GM18867 (cell line): Measurements from ENCODE around the gene WNT11.

ENCODE experiments used
- ATAC-seq: cut with Tn5 transposase; IDR thresholded peaks from one replicate; pipeline ENCODE4 v1.9.1; 2021; ENCODE audit warnings: mild to moderate bottlenecking, moderate library complexity; ENCODE audit not compliant: unreplicated experiment

The WNT11 gene

DNA sequence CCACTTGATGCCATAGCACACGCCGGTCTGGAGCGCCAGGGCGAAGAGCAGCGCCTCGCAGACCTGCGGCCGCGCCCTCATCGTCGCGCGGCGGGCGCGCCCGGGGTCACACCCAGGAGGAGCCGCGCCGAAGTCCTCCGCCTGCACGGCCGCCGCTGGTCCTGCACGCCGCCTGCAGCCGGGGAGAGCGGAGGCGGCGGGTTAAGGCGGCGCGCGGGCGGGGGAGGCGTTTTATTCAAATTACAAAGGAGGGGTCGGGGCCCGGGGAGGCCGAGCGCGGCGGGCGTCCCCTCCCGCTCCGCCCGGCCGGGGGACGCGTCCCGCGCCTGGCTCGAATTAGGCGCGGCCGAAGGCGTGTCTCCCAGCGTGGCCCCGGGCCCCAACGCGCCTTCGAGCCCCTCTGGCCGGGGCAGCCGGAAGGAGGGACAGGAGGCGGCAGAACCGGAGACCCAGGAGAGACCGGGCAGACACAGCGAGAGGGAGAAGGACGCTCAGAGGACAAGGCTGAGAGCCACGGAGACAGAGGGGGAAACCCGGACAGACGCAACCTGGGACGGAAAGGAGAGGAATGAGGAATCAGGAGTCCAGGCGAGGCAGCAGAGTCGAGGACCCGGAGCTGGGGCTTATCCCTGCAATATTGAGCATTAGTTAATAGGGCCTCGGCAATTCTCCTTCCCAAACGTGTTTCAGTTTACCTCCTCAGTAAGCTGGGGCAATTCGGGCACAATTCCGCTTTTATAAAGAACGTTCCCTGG is at the start of gene WNT11:
Gene WNT11 (minus strand): TSS at position 176 of the 755 bp plus-strand sequence. CDS start 95 bp downstream, at position 81.
- ATAC-seq = no peak

DNA sequence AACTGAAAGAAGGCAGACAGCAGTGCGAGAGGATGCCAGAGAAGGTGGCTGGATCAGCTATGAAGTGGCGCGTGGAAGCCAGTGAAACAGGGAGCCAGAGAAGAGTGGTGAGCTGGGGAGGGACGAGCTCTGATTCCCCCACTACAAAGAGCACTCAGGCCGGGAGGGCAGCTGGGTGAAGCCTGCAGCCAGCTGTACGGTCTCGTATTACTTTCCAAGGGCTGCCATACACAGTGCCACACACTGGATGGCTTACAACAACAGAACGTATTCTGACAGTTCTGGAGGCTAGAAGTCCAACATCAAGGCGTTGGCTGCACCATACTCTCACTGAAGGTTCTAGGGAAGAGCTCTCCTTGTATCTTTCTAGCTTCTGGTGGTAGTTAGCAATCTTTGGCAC is 47.1 kb upstream of the WNT11 start:
- no peak for ATAC-seq

DNA sequence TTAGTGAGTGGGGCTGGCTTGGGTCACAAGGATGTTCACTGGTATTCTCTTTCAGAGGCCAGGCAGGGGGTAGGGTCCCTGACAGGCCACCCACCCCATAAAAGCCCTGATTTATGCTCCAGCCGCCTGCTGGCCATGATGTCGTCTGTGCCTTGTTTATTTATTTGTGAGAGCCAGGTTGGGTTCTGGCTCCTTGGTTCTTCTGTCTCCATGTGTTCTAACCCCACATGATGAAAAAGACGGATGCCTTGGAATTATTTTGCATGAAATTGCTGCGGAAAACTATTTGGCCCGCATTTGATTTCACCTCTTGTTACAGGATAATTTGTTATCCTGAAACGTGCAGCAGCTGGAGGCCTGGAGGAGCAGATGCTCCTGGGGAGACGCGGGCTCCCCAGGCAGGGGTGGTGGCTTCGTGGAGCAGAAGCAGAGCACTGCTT is 46.3 kb upstream of the WNT11 start:
- ATAC-seq = no peak

DNA sequence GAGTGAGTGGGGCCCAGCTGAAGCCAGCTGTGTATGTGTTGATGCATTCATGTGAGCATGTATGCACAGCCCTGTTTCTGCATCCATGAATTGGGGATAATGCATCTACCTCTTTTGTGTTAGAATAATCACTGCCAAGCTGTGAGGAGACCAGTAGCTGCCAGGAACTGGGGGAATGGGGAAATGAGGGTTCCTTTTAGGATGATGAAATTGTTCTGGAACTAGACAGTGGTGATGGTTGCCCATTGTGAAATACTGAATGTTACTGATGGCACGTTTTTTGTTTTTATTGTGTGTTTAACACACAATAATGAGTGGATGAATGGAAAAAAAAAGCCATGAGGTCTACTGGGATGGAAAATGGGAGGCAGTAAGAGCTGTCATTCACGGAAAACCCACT is 45.3 kb upstream of the WNT11 start:
- no peak for ATAC-seq

DNA sequence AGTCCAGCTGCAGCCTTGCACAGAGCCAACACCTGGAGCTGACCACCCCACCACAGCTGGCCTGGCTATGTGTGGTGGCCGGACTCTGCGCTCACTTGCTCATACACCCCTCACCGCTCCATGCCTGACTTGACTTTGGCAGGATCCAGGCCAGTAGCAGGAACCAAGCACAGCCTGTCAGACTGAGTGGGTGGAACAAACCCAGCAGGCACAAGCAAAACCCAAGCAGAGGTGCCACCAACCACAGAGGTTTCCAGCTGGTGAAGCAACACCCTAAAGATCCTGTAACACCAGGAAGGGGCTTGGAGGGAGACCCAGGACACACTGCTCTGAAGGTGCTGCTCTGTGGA is 44.9 kb upstream of the WNT11 start:
- no peak for ATAC-seq

DNA sequence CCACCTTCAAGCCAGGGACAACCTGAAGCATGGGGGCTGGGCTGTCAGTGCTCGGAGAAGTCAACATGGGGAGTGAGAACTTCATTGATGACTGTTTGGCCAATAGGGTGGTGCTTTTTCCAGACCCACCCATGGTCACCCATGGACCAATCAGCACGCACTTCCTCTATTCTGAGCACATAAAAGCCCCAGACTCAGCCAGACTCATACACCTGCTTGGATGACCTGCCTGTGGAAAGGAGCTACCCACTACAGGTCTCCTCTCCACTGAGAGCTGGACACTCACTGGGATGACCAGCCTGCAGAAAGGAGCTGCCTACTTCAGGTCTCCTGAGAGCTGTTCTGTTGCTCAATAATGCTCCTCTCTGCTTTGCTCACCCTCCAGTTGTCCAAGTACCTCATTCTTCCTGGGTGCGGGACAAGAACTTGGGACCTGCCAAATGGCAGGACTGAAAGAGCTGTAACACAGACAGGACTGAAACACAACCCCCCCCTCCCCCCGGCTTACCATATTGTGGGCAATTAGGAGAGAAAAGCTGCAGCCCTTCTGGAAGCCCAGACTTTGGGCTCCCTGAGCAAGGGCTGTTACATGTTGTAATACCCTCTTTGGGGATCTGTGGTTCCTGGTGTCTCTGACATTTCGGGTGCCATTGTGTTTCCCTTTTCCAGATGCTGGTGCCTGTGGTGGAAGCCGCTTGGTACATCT is 44.4 kb upstream of the WNT11 start:
- ATAC-seq = no peak

DNA sequence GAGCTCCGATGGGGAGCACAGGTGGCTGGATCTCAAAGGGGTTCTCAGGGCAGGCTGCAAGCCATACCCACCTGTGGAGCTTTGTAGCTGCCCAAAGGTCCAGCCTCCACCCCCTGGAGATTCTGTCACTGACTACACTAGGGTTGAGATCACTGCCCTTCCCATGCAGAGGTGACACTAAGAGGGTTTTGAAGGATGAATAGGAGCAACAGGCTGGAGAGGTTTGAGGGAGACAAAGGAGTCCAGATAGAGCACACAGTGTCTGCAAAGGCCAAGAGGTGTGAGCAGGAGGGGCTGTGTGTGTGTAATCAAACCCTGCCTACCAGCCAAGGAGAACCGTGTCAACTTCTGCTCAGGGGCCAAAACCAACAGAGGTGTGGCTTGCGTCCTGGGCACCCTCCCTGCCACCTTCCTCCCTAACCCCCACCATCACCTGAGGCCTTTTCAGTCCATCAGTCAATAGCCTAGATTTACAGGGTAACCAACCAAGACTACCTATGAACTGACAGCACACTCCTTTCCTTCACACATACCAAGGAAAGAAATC is 43.0 kb upstream of the WNT11 start:
- no peak for ATAC-seq

DNA sequence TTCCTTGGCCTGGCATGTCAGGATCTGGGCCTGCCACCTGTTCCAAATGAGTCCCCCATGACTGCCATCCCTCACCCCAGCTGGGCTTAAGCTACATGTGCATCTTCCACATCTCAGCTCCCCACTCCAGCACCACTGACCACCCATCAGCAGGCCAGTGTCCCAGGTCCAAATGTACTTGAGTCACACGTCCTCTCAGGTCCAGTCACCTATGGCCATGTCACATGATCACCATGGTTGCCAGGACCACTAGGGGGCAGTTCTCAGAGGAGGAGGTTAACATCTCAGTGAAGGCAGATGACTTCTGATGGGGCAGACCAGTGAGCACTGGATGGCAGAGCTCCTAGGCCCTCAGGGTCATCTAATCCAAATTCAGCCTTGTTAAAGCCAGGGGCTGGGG is 41.9 kb upstream of the WNT11 start:
- no peak for ATAC-seq

DNA sequence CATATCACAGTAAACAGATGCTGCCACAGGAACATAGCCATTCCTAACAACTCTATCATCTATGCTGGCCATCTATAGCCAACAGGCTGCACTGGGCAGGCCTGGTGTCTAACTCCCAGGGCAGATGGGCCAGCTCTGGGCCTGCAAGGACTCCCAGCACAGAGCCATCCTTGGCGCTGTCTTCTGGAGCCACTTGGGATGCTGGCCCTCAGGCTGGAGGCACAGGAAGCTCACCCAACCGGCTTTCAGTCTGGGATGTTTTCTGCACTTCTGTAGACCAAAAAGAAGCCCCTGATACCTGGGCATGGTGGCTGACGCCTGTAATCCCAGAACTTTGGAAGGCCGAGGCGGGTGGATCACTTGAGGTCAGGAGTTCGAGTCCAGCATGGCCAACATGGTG is 40.8 kb upstream of the WNT11 start:
- ATAC-seq = no peak

DNA sequence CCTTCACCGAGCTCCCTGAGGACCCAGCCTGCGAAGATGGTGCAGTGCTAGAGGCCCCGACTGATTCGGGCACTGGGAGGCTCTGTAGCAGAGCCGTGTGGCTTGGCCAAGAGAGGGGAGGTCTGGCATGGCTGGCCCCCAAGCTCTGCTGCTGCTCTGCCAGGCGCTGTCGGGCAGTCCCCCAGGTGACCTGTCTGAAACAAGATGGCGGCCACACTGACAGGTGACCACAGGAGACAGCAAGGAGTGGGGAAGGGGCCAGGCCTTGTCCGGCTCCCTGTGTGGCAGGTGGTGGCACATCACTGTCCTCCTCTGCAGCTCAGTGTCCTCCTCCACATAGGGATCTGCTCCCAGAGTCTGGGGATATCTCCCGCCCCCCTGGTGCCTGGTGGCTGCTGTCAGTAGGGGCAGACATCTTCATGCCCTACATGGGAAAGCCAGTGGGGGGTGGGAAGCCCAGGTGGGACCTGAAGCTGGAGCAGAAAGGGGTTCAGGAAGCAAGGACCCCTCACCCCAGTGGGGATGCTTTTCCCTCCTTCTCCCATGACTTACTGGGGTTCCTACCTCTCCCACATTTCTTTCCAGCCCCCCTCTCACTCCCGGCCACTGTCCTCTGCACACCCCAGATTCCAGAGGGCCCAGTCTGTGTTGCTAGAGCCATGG is 40.1 kb upstream of the WNT11 start:
- no peak for ATAC-seq

DNA sequence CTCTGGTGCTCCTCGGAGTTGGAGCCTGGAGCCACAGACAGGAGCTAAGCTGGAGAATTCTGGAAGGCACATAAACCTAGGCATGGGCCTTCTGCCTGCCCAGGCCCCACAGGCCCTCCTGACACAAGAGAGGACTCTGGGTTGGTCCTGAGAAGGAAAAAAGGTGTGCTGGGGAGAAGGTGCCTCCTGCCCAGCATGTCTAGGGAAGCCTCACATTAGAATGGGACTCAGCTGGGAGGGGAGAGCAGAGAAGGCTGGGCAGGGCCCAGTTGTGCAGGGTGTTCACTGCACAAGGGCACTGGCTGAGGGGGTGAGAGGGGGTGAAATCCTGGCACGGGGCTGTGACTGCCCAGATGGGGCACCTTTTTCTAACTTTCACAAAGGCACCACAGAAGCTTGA is 39.4 kb upstream of the WNT11 start:
- ATAC-seq = no peak

DNA sequence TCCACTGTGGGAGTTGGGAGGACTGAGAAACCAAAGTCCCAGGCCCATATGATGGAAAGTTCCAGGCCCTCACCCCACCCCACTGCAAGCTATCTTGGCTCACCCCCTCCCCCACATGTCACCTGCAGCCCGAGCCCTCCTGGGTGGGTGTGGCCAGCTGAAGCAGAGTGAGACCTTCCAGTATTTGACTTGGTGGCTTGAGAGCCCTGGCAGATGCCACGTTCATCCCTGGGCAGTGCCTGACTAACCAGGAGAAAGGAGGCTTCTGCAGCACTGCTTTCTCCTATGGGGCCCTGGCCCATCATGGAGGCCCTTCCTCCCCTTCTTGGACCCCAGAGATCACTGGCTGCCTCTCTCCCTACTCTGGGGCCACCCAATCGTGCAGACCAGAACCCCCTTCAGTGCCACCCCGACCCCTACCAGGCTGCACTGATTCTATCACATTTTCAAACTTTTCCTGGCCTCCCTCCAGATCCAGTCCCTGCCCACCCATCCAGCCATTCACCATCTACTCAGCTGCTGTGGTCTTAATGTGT is 38.1 kb upstream of the WNT11 start:
- ATAC-seq = no peak

DNA sequence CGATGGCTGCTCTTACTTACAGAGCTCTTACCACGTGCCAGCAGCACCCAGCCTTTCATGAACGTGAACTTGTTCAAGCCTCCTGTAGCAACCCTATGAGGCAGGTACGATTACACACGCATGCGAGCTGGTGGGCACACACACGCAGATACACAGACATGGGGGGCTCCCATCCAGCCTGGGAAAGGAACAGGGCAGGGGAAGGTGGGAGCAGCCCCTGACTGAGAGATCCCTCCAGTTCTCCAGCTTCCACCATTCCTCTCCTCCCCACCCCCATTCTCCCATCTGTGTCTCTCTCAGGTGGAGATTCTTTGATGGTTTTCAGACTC is 37.6 kb upstream of the WNT11 start:
- ATAC-seq = no peak

DNA sequence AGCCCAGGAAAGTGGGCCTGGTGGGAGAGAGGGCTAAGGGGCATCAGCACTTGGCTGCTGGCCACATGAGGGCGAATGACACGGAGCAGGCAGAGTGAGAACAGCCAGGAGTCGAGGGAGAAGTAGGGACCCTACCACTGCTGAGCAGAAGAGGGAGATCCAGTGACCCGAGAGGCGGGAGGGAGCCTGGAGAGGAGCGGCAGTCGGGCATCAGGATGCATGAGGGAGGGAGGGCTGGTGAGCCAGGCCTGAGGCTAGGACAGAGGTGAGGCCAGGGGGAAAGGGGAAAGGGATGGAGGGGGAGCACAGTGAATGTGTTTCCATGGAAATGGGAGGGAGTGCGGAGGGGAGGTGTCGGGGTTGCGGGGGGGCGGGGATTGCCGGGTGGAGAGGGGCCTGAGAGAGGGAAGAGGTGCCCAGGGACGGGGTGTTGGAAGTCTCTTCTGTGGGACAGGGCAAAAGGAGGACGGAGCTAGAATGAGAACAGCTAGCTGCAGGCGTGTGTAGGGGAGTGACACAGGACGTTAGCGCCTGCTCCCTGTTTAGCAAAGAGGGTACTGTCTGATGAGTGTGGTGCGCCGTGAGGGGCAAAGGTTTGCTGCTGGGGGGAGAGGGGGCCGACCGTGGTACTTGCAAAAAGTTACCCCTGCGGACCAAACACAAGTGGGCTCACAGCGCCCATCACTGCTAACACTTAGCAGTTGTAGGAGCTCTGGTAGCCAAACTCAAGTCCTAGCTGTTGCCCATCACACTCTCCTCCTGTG is 37.1 kb upstream of the WNT11 start:
- no peak for ATAC-seq

DNA sequence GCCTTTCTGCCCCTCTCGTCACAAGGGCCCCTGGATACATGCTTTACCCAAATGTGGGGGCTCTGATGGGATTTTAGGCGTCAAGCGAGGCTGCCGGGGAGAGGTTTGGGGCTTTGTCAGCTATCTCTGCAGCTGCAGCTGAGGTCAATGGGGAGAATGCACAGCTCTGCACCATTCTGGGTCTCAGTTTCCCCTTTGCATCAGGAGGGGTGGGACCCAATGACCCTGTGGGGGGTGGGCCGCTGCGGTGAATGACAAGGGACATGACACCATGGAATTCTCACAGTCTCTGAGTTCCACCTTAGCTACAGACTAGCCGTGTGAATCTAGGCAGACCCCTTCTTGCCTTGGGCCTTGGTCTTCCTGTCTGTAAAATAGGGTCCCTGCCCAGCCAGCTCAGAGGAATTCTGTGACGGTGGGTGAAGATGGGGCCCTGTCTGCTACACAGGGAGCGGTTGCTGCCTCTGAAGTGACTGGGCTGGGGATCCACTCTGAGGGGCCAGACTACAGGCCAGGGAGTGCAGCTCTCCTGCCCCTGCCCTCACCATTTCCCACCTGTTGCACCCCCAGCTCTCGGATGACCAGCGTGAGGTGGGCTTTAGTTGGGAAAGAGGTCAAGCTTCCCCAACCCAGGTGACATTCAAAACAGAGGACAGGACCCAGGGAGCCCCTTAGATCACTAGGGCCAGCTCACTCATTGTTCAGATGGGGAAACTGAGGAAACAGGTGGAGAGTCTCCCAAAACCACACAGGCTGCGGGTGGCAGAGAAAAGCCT is 35.9 kb upstream of the WNT11 start:
- no peak for ATAC-seq

DNA sequence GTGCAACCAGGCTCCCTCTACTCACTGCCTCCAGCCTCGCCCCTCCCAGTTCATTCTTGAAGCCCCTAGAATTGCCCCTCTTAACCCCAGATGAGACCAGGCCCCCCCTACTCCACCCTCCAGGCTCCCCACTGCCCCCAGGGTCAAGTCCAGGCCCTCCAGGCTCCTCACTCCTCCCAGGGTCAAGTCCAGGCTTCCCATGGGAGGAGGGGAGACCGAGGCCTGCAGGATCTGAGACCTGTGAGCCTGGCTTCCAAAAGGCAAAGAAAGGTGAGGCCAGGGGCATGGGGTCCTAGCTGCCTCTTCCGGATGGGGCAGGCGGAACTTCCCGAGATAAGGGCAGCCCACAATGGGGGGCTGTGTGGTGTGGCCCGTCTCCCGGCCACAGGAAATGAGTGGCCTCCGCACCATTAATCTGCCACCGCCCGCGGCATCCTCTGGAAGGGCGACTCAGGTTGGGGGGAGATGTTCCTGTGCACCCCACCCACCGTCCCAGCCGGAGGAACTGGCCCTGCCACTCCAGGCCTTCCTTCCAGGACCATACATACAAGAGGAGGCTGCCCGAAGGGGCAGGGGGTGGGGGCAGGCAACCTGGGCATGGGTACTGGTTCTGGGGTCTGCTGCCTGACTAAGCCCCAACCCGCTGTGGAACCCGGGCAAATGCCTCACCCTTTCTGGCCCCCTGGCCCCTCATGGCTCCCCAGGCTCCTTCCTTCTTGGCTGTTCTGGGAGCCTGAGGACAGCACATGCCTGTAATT is 35.1 kb upstream of the WNT11 start:
- no peak for ATAC-seq

DNA sequence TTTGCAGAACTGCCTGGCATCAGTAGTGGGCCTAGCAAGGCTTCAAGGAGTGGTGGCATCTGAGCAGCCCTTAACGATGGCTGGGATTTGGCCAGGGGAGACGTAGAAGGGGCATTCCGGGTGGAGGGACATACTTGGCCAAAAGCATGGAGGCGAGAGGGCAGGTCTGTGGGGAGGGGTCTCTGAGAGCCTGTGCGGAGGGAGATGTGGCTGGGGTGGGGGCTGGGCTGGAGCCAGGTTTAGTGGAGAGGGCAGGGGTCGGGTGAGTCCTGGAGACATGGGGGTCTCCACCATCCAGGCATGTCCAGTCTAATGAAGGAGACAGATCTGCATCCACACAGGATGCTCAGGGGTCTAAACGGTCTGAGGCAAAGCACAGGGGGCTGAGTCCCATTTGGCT is 34.4 kb upstream of the WNT11 start:
- no peak for ATAC-seq

DNA sequence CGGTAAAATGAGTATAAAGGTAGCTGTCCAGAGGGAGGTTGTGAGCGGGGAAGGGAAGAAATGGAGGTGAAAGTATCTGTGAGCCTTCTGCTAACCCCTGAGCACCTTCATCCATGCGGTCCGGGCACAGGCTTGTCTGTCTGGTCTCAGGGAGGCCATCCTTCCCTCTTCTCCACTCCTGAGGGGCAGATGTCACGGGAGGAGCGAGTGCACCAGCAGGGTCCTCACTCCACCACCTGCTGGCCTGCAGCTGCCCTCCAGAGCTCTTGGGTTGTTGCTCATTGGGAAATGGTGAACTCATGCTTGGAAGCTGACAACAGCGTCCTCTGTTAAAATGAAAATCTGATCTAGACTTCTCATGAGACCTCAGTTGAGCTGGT is 33.8 kb upstream of the WNT11 start:
- no peak for ATAC-seq

DNA sequence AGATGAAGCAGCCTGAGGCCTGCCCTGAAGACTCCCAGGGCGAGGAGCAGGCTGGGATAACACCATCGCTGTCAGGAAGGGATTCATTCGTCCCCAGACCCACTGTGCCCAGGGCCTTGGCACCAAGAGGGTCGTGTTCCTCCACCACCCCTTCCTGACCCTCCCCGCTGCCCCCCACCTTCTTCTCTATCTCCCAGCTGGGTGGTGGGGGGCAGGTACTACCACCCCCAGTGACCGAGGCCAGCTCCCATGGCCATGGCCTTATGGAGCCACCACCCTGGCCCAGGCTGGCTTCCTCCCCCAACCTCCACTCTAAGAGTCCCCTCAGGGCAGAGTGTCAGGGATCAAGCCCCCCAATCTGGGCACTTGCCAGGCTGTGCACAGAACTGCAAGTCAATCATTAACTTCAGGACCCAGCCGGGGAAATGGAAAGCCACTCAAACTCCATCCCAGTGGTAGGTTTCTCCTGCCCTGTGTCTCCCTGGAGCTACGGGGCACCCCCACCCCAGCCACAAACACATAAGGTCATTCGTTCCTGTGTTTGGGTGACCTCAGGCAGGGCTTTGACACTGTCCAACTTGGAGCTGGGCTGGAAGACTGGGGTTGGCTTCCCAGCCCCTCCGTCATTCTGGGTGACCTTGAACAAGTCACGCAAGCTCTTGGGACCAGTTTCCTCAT is 33.3 kb upstream of the WNT11 start:
- ATAC-seq = no peak
